Transverse colon (tissue), 4 donors: ENCODE data around the gene SMARCC1. TPM values are rescaled to one million over a fixed set of nuclear protein-coding genes. Genes with fewer than 3 reads are reported as not detected.
A peak's percentile ranks its signal among the peaks of the same experiment; 100 is the strongest.

Experiments
- DNase-seq: peaks from one replicate; pipeline ENCODE4 v3.0.0-alpha.2; 2019
- H3K27ac ChIP-seq, 4 donors: fragments of 200-600 bp; sonication (generic); 2 replicates each; pipeline ENCODE4 v1.5.1; 2016 to 2018; ENCODE audit warnings: inconsistent platforms in 4 of 4
- H3K27me3 ChIP-seq: fragments of 200-600 bp; sonication (generic); 2 replicates; pipeline ENCODE4 v1.5.1; 2017; ENCODE audit warnings: inconsistent platforms
- H3K36me3 ChIP-seq, 4 donors: fragments of 200-600 bp; sonication (generic); 2 replicates each; pipeline ENCODE4 v1.5.1; 2017 to 2019; ENCODE audit warnings: inconsistent platforms in 4 of 4
- H3K4me1 ChIP-seq, 4 donors: fragments of 200-600 bp; sonication (generic); 2 replicates each; pipeline ENCODE4 v1.5.1; 2017 to 2020; ENCODE audit warnings: inconsistent platforms in 4 of 4
- H3K4me3 ChIP-seq, 4 donors: fragments of 200-600 bp; sonication (generic); 1 replicate in 1 of 4; 2 replicates in 3 of 4; pipeline versions ENCODE4 v1.5.1 to v1.6.1; 2017 to 2019; ENCODE audit warnings: inconsistent platforms in 4 of 4
- H3K9me3 ChIP-seq, 2 donors: fragments of 200-600 bp; sonication (generic); 2 replicates each; pipeline ENCODE4 v1.5.1; 2017 to 2019; ENCODE audit warnings: inconsistent platforms in 2 of 2
- CTCF ChIP-seq, 5 experiments: fragments of 200-600 bp in 3 of 5; fragments of 450-650 bp in 2 of 5; sonication (generic) in 3 of 5; IDR thresholded peaks; 1 replicate in 2 of 5; 2 replicates in 3 of 5; pipeline ENCODE4 v1.5.1; 2016 to 2017; ENCODE audit warnings: antibody characterized with exemption in 5 of 5, inconsistent platforms in 3 of 5, mild to moderate bottlenecking in 2 of 5, moderate library complexity in 1 of 5
- EP300 ChIP-seq: sonication (generic); formaldehyde crosslinking; IDR thresholded peaks from one replicate; pipeline ENCODE4 v1.6.1; 2017; ENCODE audit warnings: antibody characterized with exemption, low read depth
- POLR2A ChIP-seq: fragments of 450-650 bp; IDR thresholded peaks from one replicate; pipeline ENCODE4 v1.6.1; 2016; ENCODE audit warnings: antibody characterized with exemption, mild to moderate bottlenecking, moderate library complexity
- POLR2AphosphoS5 ChIP-seq, 3 donors: sonication (generic); formaldehyde crosslinking; IDR thresholded peaks; one replicate each; pipeline ENCODE4 v1.6.1; 2016; ENCODE audit warnings: antibody characterized with exemption in 3 of 3
- WGBS, 2 donors: methylation state at CpG; one replicate each; pipeline ENCODE4 v1.1.5; 2018; ENCODE audit warnings: low coverage in 1 of 2; 5-methylcytosine and 5-hydroxymethylcytosine counted together
- in situ Hi-C, 4 donors: fragments of 200-750 bp; cut with MboI; loops; one replicate each; pipeline versions ENCODE4 v1.15.0 to v1.15.1; 2017; ENCODE audit warnings: low sequenced_read_pairs in 3 of 4, low pct_ligation_motif_present in 1 of 4, low pct_unique_long_range_greater_than_20kb in 1 of 4
- intact Hi-C: fragments of 100-400 bp; cut with DNase I; formaldehyde crosslinking; loops from one replicate; pipeline ENCODE4 v1.15.1; 2023; ENCODE audit warnings: low total_unique reads
- total RNA-seq, 4 donors: library from RNA; depleted of rRNA; stranded (reverse); fragments of >200 nt; gene quantifications; one replicate each; pipeline ENCODE4 v1.1.0, GENCODE V29; 2016

The SMARCC1 gene
- total RNA-seq, 4 donors from 2014 or later: 21.3 to 70.8 (median 45.0) TPM

- no peak for TF ChIP-seq CTCF (IDR thresholded peaks at IDR 0.05)
- no peak for TF ChIP-seq EP300
- no peak for TF ChIP-seq POLR2AphosphoS5 (IDR thresholded peaks at IDR 0.05)
- no peak for TF ChIP-seq POLR2A
- Histone ChIP-seq H3K4me3 (no peak overlapping the region), H3K27me3 (no peaks in the 10 kb centered on the region), H3K27ac (no peak overlapping the region), H3K9me3 (no peaks in the 10 kb centered on the region), H3K36me3 (no peaks in the 10 kb centered on the region), H3K4me1 (peaks cover 0 to 9% (median 0%) of the 10 kb centered on the region in 4 donors)
- no peak for DNase-seq
- in situ Hi-C loops (loop anchor here in 2 of 4 donors (5.0 to 25.0 kb wide), 2 partner anchors 269 to 379 kb away; no protein-coding TSS in a partner anchor), intact Hi-C loops (no loop called here)
- WGBS, 2 donors: 90 to 92% methylated on average over 3 to 16 of the region's 16 CpGs
These were observed 9.6 kb upstream of the SMARCC1 start for GRCh38 chr3:47791193-47791855.

GRCh38 chr3:47783673-47784072 lies 2.0 kb upstream of the SMARCC1 start:
- Histone ChIP-seq H3K36me3 (no peaks in the 10 kb centered on the region), H3K9me3 (no peaks in the 10 kb centered on the region), H3K27ac (no peak overlapping the region), H3K4me1 (peaks cover 10 to 34% (median 28%) of the 10 kb centered on the region in 4 donors), H3K4me3 (no peak overlapping the region), H3K27me3 (no peaks in the 10 kb centered on the region)
- TF ChIP-seq CTCF (IDR thresholded peaks at IDR 0.05) (no peak), EP300 (no peak), POLR2A (no peak), POLR2AphosphoS5 (IDR thresholded peaks at IDR 0.05) (no peak)
- no peak for DNase-seq
- intact Hi-C loops: no loop called here
- in situ Hi-C loops: loop anchor here in 2 of 4 donors (10.0 to 25.0 kb wide), 2 partner anchors 259 to 371 kb away; no protein-coding TSS in a partner anchor

- in situ Hi-C loops: loop anchor here in 2 of 4 donors (10.0 to 25.0 kb wide), 2 partner anchors 258 to 370 kb away; no protein-coding TSS in a partner anchor
- Histone ChIP-seq H3K4me1 (peaks cover 10 to 34% (median 28%) of the 10 kb centered on the region in 4 donors), H3K27ac (peak overlapping the region; percentile 94 to 99 (median 96)), H3K4me3 (peak overlapping the region; percentile 26 to 95 (median 94)), H3K36me3 (no peaks in the 10 kb centered on the region), H3K9me3 (no peaks in the 10 kb centered on the region), H3K27me3 (no peaks in the 10 kb centered on the region)
- TF ChIP-seq POLR2A: no peak
- no peak for TF ChIP-seq CTCF (IDR thresholded peaks at IDR 0.05)
- no peak for TF ChIP-seq POLR2AphosphoS5 (IDR thresholded peaks at IDR 0.05)
- TF ChIP-seq EP300: no peak
- DNase-seq: no peak
- intact Hi-C loops: no loop called here
- 44 to 54% methylated on average over 12 to 23 of the region's 23 CpGs for WGBS, 2 donors
These were observed 984 bp upstream of the SMARCC1 start for GRCh38 chr3:47782446-47783308.
